Activated CD4-positive, CD25-positive, alpha-beta regulatory T cell treated with anti-CD3 and anti-CD28 coated beads, Interleukin-2, amount 50 U/mL, for 16 hours (primary cell): ENCODE data around the gene PKP2.

Experiments
- DNase-seq: peaks from one replicate; pipeline ENCODE4 v3.0.0-alpha.2; 2020; ENCODE audit warnings: low read depth, low spot score

Gene PKP2

GRCh38 chr12:32896432-32897280, at the start of gene PKP2:
PKP2 (minus strand) TSS chr12:32896777; CDS start chr12:32896731, 46 bp downstream.
- no peak for DNase-seq

GRCh38 chr12:32944195-32944594, 47.6 kb upstream of the PKP2 start:
- DNase-seq, result no peak

- no peak for DNase-seq
Observed at GRCh38 chr12:32939801-32940200, 43.2 kb upstream of the PKP2 start.

GRCh38 chr12:32926963-32927362, 30.4 kb upstream of the PKP2 start:
- DNase-seq, result no peak

- DNase-seq, result no peak
Observed at GRCh38 chr12:32926356-32926755, 29.8 kb upstream of the PKP2 start.

- no peak for DNase-seq
Observed at GRCh38 chr12:32922546-32923297, 26.1 kb upstream of the PKP2 start.

- DNase-seq, result no peak
Observed at GRCh38 chr12:32921397-32921796, 24.8 kb upstream of the PKP2 start.

GRCh38 chr12:32920506-32921085, 24.0 kb upstream of the PKP2 start:
- DNase-seq, result no peak

GRCh38 chr12:32918890-32919801, 22.6 kb upstream of the PKP2 start:
- DNase-seq, result no peak

GRCh38 chr12:32917094-32917611, 20.6 kb upstream of the PKP2 start:
- no peak for DNase-seq

GRCh38 chr12:32907898-32908476, 11.4 kb upstream of the PKP2 start:
- DNase-seq, result no peak

- DNase-seq, result no peak
Observed at GRCh38 chr12:32907166-32907565, 10.6 kb upstream of the PKP2 start.

GRCh38 chr12:32906399-32907165, 10.0 kb upstream of the PKP2 start:
- DNase-seq, result no peak

- DNase-seq, result no peak
Observed at GRCh38 chr12:32903763-32904162, 7.2 kb upstream of the PKP2 start.

GRCh38 chr12:32903318-32903717, 6.7 kb upstream of the PKP2 start:
- DNase-seq, result no peak

- no peak for DNase-seq
Observed at GRCh38 chr12:32902287-32902997, 5.9 kb upstream of the PKP2 start.

- DNase-seq, result no peak
Observed at GRCh38 chr12:32901553-32901952, 5.0 kb upstream of the PKP2 start.

- DNase-seq, result no peak
Observed at GRCh38 chr12:32897687-32898573, 1.4 kb upstream of the PKP2 start.

- DNase-seq, result no peak
Observed at GRCh38 chr12:32897281-32897610, 669 bp upstream of the PKP2 start.
